ENCODE results near the gene MSI2. TPM values are rescaled to one million over a fixed set of nuclear protein-coding genes. Genes with fewer than 3 reads are reported as not detected.

Gene MSI2
- total RNA-seq, 1 donor from 2014 or later, result 28.0 TPM

- no peak for DNase-seq (ENCODE audit: low spot score)
Observed at GRCh38 chr17:57269052-57269451, 12.7 kb downstream of the MSI2 start.

- DNase-seq (ENCODE audit: low spot score), result no peak
Observed at GRCh38 chr17:57269598-57270255, 13.4 kb downstream of the MSI2 start.

- no peak for DNase-seq (ENCODE audit: low spot score)
Observed at GRCh38 chr17:57270801-57271245, 14.5 kb downstream of the MSI2 start.

GRCh38 chr17:57271821-57272220, 15.5 kb downstream of the MSI2 start:
- DNase-seq (ENCODE audit: low spot score), result no peak

- DNase-seq (ENCODE audit: low spot score), result no peak
Observed at GRCh38 chr17:57273490-57273889, 17.2 kb downstream of the MSI2 start.

- DNase-seq (ENCODE audit: low spot score), result no peak
Observed at GRCh38 chr17:57274162-57274561, 17.8 kb downstream of the MSI2 start.

- DNase-seq (ENCODE audit: low spot score), result no peak
Observed at GRCh38 chr17:57275071-57275764, 18.9 kb downstream of the MSI2 start.

GRCh38 chr17:57276621-57277020, 20.3 kb downstream of the MSI2 start:
- no peak for DNase-seq (ENCODE audit: low spot score)

- DNase-seq (ENCODE audit: low spot score), result no peak
Observed at GRCh38 chr17:57277923-57278604, 21.7 kb downstream of the MSI2 start.

GRCh38 chr17:57278740-57279387, 22.5 kb downstream of the MSI2 start:
- no peak for DNase-seq (ENCODE audit: low spot score)

- DNase-seq (ENCODE audit: low spot score), result no peak
Observed at GRCh38 chr17:57279432-57279831, 23.1 kb downstream of the MSI2 start.

GRCh38 chr17:57281887-57282286, 25.6 kb downstream of the MSI2 start:
- DNase-seq (ENCODE audit: low spot score), result no peak

- DNase-seq (ENCODE audit: low spot score), result no peak
Observed at GRCh38 chr17:57282296-57282695, 26.0 kb downstream of the MSI2 start.

- DNase-seq (ENCODE audit: low spot score), result no peak
Observed at GRCh38 chr17:57283203-57283971, 27.1 kb downstream of the MSI2 start.

- DNase-seq (ENCODE audit: low spot score), result no peak
Observed at GRCh38 chr17:57284583-57284982, 28.3 kb downstream of the MSI2 start.

GRCh38 chr17:57284984-57285646, 28.8 kb downstream of the MSI2 start:
- no peak for DNase-seq (ENCODE audit: low spot score)

- DNase-seq (ENCODE audit: low spot score), result no peak
Observed at GRCh38 chr17:57285701-57286100, 29.4 kb downstream of the MSI2 start.

- no peak for DNase-seq (ENCODE audit: low spot score)
Observed at GRCh38 chr17:57286399-57287105, 30.2 kb downstream of the MSI2 start.

GRCh38 chr17:57288040-57288772, 31.9 kb downstream of the MSI2 start:
- DNase-seq (ENCODE audit: low spot score), result no peak
